H1 (cell line): ENCODE data around the gene DNAAF5. TPM values are rescaled to one million over a fixed set of nuclear protein-coding genes. Genes with fewer than 3 reads are reported as not detected.

Source experiments
- ATF2 ChIP-seq: IDR thresholded peaks from 2 replicates; pipeline ENCODE4 v1.6.1; 2012; ENCODE audit warnings: low read length, inconsistent platforms
- E2F6 ChIP-seq: IDR thresholded peaks from 2 replicates; pipeline ENCODE4 v1.6.1; 2012; ENCODE audit warnings: inconsistent platforms
- GABPA ChIP-seq: IDR thresholded peaks from 2 replicates; pipeline ENCODE4 v1.6.1; 2011; ENCODE audit warnings: mild to moderate bottlenecking, low read length, moderate library complexity, borderline replicate concordance; ENCODE audit not compliant: insufficient read depth
- NANOG ChIP-seq: IDR thresholded peaks from 2 replicates; pipeline ENCODE4 v1.6.1; 2011; ENCODE audit warnings: low read length, low read depth, mild to moderate bottlenecking, inconsistent platforms; ENCODE audit not compliant: insufficient read depth, poor library complexity, severe bottlenecking
- RXRA ChIP-seq: IDR thresholded peaks from 2 replicates; pipeline ENCODE4 v1.6.1; 2011; ENCODE audit warnings: low read depth, mild to moderate bottlenecking, low read length, moderate library complexity; ENCODE audit not compliant: insufficient read depth
- polyA plus RNA-seq, 7 experiments: library from polyadenylated mRNA; depleted of rRNA in 3 of 7; stranded (reverse) in 5 of 7; unstranded in 2 of 7; fragments of >200 nt in 5 of 7; fragments of 200-250 nt in 2 of 7; gene quantifications; 1 replicate in 5 of 7; 2 replicates in 1 of 7; 4 replicates in 1 of 7; pipeline versions ENCODE4 v1.2.1 to v1.2.3, GENCODE V29; 2011 to 2013; ENCODE audit warnings: missing spikeins in 2 of 7, mixed read lengths in 2 of 7
- total RNA-seq: library from RNA; stranded (reverse); fragmentation: NEBNext Ultra II Directional; extraction: Animal tissue kit (Norgen Biotek cat#: 25700); gene quantifications from 2 replicates; pipeline ENCODE4 v1.2.1, GENCODE V29; 2021

Gene DNAAF5
- total and polyA plus RNA-seq, 2 of the 8 experiments (the other 6 are each of a cell fraction or from before 2014, with no cell fraction given): 55.1 to 95.9 TPM

- TF ChIP-seq RXRA: no peak
- no peak for TF ChIP-seq E2F6
- TF ChIP-seq NANOG: no peak
- TF ChIP-seq GABPA: no peak
- no peak for TF ChIP-seq ATF2
- TF ChIP-seq, all 59 proteins: peak for 0
Measured at GRCh38 chr7:713139-713457, 13.4 kb upstream of the DNAAF5 start (continued).
